Fibroblast of lung (primary cell): Measurements from ENCODE around the gene C17orf114.

Experiments used
- EZH2 ChIP-seq: IDR thresholded peaks from 2 replicates; pipeline ENCODE4 v1.5.1; 2012; ENCODE audit warnings: low read length, control low read depth, mild to moderate bottlenecking; ENCODE audit errors: missing control alignments
- TF ChIP-seq, protein P1 (sequence below), 2 donors: IDR thresholded peaks in 1 of 2; conservative IDR thresholded peaks in 1 of 2; 1 replicate in 1 of 2; 2 replicates in 1 of 2; pipeline ENCODE4 v1.5.1; 2011 to 2012; ENCODE audit warnings: low read length in 2 of 2, control low read depth in 1 of 2, inconsistent platforms in 1 of 2, low read depth in 1 of 2, mild to moderate bottlenecking in 1 of 2

DNA sequence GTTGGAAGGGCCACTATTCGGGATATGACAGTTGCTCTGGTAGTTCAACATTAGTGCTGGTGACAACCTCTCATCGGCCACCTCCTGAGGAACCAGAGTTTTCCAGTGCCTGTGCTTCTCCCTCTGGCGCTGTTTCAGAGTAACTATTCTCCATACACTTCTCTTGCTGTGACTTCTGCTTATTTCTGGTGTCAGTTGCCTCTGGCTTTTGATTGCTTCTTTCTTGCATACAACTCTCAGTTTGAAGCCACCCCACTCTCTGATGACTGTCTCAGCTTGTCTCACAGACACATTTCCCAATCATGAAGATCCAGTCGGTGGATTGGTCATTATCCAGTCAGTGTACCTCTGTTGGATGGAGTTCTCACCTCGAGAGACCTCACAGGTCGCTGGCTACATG, 33.8 kb downstream of the C17orf114 start:
- TF ChIP-seq, protein P1, sequence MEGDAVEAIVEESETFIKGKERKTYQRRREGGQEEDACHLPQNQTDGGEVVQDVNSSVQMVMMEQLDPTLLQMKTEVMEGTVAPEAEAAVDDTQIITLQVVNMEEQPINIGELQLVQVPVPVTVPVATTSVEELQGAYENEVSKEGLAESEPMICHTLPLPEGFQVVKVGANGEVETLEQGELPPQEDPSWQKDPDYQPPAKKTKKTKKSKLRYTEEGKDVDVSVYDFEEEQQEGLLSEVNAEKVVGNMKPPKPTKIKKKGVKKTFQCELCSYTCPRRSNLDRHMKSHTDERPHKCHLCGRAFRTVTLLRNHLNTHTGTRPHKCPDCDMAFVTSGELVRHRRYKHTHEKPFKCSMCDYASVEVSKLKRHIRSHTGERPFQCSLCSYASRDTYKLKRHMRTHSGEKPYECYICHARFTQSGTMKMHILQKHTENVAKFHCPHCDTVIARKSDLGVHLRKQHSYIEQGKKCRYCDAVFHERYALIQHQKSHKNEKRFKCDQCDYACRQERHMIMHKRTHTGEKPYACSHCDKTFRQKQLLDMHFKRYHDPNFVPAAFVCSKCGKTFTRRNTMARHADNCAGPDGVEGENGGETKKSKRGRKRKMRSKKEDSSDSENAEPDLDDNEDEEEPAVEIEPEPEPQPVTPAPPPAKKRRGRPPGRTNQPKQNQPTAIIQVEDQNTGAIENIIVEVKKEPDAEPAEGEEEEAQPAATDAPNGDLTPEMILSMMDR (conservative IDR thresholded peaks at IDR 0.05 in 1 of 2, IDR thresholded peaks at IDR 0.05 in 1 of 2; ENCODE audit: low read depth in 1 of 2, low read length in 2 of 2) = no peak
- no peak for TF ChIP-seq EZH2
